ENCODE measurements around the gene SFSWAP. TPM values are rescaled to one million over a fixed set of nuclear protein-coding genes. Genes with fewer than 3 reads are reported as not detected.

SFSWAP gene
- total RNA-seq, 1 donor from 2014 or later = 83.3 TPM

GRCh38 chr12:131841547-131841946 is 130.7 kb downstream of the SFSWAP start:
- H3K27ac Mint-ChIP-seq (ENCODE audit: unreplicated experiment) = no peak overlapping the region
- no peaks in the 10 kb centered on the region for H3K4me1 Mint-ChIP-seq
- no peaks in the 10 kb centered on the region for H3K9me3 Mint-ChIP-seq
- H3K4me3 Mint-ChIP-seq = no peak overlapping the region
- H3K36me3 Mint-ChIP-seq (ENCODE audit: low read depth) = no peaks in the 10 kb centered on the region
- H3K27me3 Mint-ChIP-seq (ENCODE audit: low read depth) = no peaks in the 10 kb centered on the region
- TF ChIP-seq CTCF (conservative IDR thresholded peaks at IDR 0.05) = no peak
- no peak for DNase-seq (ENCODE audit: low read depth, low spot score)

GRCh38 chr12:131842169-131842568 is 131.3 kb downstream of the SFSWAP start:
- H3K27me3 Mint-ChIP-seq (ENCODE audit: low read depth) = no peaks in the 10 kb centered on the region
- TF ChIP-seq CTCF (conservative IDR thresholded peaks at IDR 0.05) = no peak
- H3K9me3 Mint-ChIP-seq = no peaks in the 10 kb centered on the region
- H3K27ac Mint-ChIP-seq (ENCODE audit: unreplicated experiment) = no peak overlapping the region
- no peaks in the 10 kb centered on the region for H3K36me3 Mint-ChIP-seq (ENCODE audit: low read depth)
- no peaks in the 10 kb centered on the region for H3K4me1 Mint-ChIP-seq
- H3K4me3 Mint-ChIP-seq = no peak overlapping the region
- DNase-seq (ENCODE audit: low read depth, low spot score) = no peak

DNA sequence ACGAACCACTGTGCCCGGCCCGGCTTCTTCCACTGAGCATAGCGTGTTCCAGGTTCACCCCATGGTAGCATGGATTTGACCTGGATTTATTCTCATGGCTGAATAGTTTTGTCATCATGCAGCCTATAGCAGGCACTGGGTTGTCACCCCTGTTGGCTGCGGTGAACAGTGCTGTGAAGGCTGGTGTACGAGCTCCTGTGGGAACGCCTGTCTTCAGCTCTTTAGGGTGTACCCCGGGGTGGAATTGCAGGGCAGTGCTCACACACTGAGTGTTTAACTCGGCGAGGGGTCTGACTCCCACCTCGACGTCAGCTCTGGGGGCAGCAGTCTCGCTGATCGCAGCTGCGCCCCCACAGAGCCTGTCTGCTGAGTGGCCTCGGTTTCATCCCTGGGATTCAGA is 132.6 kb downstream of the SFSWAP start:
- Mint-ChIP-seq H3K4me1 (no peaks in the 10 kb centered on the region), H3K27me3 (ENCODE audit: low read depth) (no peaks in the 10 kb centered on the region), H3K9me3 (no peaks in the 10 kb centered on the region), H3K36me3 (ENCODE audit: low read depth) (no peaks in the 10 kb centered on the region), H3K4me3 (no peak overlapping the region), H3K27ac (ENCODE audit: unreplicated experiment) (no peak overlapping the region)
- no peak for DNase-seq (ENCODE audit: low read depth, low spot score)
- TF ChIP-seq CTCF (conservative IDR thresholded peaks at IDR 0.05) = no peak

GRCh38 chr12:131844140-131844539 is 133.2 kb downstream of the SFSWAP start:
- Mint-ChIP-seq H3K4me1 (no peaks in the 10 kb centered on the region), H3K9me3 (no peaks in the 10 kb centered on the region), H3K27me3 (ENCODE audit: low read depth) (no peaks in the 10 kb centered on the region), H3K27ac (ENCODE audit: unreplicated experiment) (peak overlapping the region; percentile 43), H3K36me3 (ENCODE audit: low read depth) (no peaks in the 10 kb centered on the region), H3K4me3 (no peak overlapping the region)
- TF ChIP-seq CTCF (conservative IDR thresholded peaks at IDR 0.05) = no peak
- DNase-seq (ENCODE audit: low read depth, low spot score) = no peak

DNA sequence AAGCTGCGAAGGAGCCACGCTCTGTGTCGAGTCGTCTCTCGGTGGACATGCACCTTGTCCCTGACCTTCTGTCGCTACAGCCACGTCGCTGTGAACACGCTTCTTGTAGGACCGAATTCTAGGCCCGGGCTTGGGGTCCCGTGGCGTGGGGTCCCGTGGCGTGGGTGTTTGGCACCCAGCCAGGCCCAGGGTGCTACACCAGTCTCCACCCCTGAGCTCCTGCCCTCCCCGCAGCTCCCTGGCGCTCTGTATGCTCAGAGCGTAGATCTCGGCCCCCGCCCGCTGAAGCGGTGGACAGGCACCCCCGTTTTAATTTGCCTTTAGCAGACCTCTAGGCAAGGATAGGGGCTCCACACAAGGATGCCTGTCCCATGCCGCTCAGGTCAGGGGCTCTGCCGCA is 133.8 kb downstream of the SFSWAP start:
- TF ChIP-seq CTCF (conservative IDR thresholded peaks at IDR 0.05) = no peak
- DNase-seq (ENCODE audit: low read depth, low spot score) = no peak
- no peaks in the 10 kb centered on the region for H3K36me3 Mint-ChIP-seq (ENCODE audit: low read depth)
- no peaks in the 10 kb centered on the region for H3K4me1 Mint-ChIP-seq
- no peak overlapping the region for H3K4me3 Mint-ChIP-seq
- no peaks in the 10 kb centered on the region for H3K9me3 Mint-ChIP-seq
- no peaks in the 10 kb centered on the region for H3K27me3 Mint-ChIP-seq (ENCODE audit: low read depth)
- no peak overlapping the region for H3K27ac Mint-ChIP-seq (ENCODE audit: unreplicated experiment)

DNA sequence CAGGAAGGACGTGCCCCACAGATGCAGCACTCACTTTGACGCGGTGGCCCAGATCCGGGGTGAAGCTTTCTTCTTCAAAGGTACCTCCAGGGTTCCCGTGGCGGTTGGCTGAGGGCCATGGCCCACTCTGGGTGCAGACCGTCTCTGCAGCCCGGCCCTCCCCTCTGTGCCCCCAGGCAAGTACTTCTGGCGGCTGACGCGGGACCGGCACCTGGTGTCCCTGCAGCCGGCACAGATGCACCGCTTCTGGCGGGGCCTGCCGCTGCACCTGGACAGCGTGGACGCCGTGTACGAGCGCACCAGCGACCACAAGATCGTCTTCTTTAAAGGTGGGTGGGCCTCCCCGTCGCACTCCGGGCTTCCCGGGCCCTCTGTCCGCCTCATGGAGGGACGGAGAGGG is 134.2 kb downstream of the SFSWAP start:
- no peak overlapping the region for H3K27ac Mint-ChIP-seq (ENCODE audit: unreplicated experiment)
- no peak overlapping the region for H3K4me3 Mint-ChIP-seq
- H3K4me1 Mint-ChIP-seq = no peaks in the 10 kb centered on the region
- H3K27me3 Mint-ChIP-seq (ENCODE audit: low read depth) = no peaks in the 10 kb centered on the region
- H3K36me3 Mint-ChIP-seq (ENCODE audit: low read depth) = no peaks in the 10 kb centered on the region
- DNase-seq (ENCODE audit: low read depth, low spot score) = no peak
- no peak for TF ChIP-seq CTCF (conservative IDR thresholded peaks at IDR 0.05)
- H3K9me3 Mint-ChIP-seq = no peaks in the 10 kb centered on the region

All from neural crest cell (in vitro differentiated cells).